ENCODE measurements around the gene PASD1.
"Not testable (repeated sequence)": the region's sequence is repeated elsewhere in the genome, so short reads cannot be mapped to it uniquely, and the experiment has no call there.

The PASD1 gene, protein sequence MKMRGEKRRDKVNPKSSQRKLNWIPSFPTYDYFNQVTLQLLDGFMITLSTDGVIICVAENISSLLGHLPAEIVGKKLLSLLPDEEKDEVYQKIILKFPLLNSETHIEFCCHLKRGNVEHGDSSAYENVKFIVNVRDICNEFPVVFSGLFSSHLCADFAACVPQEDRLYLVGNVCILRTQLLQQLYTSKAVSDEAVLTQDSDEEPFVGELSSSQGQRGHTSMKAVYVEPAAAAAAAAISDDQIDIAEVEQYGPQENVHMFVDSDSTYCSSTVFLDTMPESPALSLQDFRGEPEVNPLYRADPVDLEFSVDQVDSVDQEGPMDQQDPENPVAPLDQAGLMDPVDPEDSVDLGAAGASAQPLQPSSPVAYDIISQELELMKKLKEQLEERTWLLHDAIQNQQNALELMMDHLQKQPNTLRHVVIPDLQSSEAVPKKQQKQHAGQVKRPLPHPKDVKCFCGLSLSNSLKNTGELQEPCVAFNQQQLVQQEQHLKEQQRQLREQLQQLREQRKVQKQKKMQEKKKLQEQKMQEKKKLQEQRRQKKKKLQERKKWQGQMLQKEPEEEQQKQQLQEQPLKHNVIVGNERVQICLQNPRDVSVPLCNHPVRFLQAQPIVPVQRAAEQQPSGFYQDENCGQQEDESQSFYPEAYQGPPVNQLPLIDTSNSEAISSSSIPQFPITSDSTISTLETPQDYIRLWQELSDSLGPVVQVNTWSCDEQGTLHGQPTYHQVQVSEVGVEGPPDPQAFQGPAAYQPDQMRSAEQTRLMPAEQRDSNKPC

DNA sequence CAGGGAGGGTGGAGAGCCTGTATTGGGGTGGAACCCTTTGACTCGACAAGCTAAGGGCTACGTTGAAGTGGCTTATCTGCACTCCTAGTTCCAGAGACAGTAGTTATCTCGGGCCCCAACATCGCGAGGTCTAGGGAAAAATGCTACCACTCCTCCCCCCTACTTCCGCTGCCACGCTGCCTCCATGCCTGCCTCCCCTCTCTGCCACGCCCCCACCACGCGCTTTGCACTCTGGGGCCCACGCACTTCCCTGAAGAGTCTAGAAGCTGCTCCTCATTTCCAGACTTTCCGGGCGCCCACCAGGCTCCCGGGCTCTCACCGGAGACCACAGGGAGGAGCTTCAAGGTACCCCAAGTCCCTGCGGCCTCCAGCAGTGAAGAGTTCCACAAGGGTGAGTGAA, at the start of gene PASD1:
PASD1 (plus strand) TSS at position 227 of the 400 bp plus-strand sequence. CDS start 37,879 bp downstream, outside the sequence.
- no peak for DNase-seq

DNA sequence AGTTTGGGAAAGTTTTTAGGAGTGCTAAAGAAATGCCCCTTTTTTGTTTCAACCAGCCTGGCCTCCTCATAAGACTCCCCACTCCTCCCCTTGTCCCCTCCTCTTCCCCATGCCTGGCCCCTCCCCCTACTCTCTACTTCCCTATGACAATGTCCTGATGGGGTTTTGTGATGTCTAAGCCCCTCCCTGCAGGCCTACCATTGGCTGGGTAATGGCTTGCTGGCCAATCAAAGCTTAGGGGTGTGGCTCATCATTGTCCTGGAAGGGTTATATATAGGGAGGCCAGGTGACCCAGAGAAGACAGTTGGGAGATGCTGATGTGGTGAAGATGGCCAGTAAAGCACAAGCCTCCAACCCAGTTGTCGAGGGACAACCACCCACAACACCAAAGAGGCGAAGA, 48.2 kb upstream of the PASD1 start:
- no peak for DNase-seq

DNA sequence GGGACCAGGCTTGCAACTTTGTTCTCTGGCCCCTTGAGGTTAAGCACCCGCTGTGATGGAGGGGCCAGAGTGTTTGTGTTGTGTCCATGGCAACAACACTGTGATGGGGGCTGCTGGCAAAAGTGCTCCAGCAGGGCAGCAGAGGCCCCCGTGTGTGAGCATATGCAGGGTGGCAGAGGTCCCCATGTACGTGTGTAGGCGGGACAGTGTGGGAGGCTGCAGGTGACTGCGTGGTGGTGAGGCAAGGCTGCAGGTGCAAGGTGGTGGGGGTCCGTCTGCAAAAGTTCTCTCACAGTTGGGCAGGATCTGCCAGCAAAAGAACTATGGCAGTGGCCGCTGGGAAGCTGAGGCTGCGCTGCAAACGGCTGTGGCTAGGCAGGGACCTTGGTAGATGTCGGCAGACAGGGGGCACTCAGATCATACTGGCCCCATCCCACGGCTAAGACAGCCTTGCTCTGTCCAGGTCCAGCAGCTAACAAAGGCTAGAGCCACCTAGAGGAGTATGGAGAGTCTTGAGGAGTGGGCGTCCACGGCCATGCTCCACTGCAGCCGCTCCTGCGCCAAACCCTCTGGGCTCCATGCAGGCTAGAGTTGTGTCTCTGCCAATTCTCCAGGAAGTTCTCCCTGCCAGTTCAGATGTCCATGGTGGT, 46.8 kb upstream of the PASD1 start:
- DNase-seq: no peak

DNA sequence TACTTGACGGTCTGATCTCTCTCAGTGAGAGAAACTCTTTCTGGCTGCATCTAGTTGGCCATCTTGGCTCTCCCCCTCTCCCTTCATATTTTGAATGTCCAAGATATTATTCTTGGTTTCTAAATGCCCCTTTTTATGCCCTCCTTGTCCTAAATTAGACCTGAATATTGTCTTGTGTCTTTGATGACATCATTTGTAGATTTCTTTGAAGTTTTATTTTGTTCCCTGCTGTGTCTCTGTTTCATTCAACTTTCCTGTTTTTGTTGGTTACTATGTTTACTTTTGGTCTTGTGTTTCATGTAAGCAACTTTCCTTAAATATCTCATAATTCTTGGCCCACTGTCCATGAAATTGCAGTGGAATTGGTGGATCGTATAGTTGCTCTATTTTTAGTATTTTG, 46.1 kb upstream of the PASD1 start:
- no peak for DNase-seq

DNA sequence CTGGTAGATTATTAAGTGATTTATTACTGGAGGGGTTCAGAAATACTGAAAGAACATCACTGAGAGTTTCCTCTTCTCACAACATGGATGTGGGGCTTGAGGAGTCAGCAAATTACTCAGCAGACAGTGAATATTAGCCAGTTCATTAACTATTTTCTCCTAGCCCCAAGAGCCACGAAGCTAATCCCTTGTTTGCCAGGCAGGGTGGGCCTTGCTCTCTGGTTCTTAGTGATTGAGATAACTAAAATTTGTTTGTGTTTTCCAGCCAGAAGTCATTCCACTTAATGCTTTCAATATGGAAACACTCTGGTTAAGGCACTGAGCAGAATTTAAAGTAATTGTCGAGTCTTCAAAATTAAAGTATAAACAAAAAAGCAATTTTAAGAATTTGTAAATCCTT, 40.1 kb upstream of the PASD1 start:
- DNase-seq: no peak

DNA sequence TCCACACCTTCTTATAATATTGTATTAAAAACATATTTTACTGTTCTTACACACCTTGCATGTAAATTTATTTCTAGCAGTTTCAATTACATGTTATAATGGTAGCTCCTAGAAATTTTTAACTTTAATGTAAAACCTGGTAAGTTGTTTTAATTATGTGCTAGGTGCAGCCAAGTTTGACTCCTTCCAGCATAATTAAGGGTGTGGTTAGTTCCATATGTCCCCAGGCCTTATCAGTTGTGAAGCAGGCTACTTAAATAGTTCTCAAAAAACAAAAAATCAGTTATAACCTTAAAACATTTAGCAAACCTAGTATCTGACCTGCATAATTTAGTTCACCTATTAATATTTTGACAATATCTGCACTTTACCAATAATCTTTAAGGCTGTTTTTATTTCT, 26.9 kb upstream of the PASD1 start:
- no peak for DNase-seq

DNA sequence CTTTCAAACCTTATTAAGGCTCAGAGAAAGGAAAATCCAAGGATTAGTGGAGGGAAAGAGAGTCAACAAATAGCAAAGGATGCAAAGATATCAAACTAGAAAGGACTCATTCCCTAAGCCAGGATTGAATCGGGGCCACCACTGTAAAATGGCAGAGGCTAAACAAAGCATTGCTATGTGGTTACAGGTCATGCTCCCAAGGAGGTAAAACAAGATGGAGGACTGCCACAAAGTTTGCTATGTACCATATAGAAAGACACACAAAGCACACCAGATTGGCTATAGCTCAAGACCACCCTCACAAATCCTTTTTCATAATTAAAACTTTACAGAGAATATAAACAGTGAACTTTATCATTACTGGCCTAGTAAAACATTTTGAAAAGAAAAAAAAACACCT, 25.9 kb upstream of the PASD1 start:
- DNase-seq: no peak

DNA sequence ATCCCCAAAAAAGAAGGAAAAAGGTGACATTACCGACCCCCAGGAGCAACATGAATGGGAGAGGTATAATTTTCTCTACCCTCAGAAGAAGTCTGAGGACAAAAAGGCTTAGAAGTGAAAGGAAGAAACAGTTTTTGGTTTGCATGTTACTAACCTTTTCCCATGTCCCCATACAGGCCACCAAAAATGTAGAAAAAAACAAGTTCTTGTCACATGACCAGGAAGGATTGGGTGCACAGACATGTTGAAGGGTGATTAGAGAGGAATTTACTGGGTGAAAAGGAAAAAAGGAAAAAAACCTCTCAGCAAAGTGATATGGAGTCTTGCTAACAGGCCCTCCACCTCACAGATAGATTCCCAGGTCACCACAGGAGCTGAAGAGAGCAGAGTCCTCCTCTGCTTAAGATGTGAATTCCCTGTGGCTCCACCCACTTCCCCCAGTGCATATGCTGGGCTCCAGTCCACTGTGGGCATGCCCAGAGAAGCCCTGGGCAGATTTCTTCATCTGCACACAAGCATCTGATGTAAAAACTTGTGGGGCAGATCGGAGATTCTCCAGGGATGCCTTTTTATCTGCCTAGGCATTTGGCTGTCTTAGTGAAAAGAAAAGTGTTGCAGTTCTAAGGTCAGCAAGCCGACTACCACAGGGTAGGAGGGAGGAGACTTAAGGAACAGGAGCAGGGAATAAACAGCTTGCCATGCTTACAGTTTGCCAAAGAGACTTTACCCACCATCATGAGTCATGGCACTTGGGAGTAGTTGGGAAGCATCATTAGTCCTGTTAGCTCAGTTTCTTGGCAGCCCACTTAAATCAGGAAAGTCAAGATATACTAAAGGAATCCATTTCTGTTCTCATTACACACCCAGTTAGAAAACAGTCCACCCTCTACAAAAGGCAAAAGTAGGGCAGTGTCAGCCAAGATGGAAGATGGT, 25.0 kb upstream of the PASD1 start:
- no peak for DNase-seq

DNA sequence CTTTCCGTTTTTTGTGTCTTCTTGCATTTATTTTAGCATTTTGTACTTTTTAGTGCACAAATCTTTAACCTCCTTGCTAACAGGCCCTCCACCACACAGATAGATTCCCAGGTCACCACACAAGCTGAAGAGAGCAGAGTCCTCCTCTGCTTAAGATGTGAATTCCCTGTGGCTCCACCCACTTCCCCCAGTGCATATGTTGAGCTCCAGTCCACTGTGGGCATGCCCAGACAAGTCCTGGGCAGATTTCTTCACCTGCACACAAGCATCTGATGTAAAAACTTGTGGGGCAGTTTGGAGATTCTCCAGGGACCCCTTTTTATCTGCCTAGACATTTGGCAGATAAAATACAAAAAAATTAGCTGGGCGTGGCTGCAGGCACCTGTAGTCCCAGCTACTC, 19.8 kb upstream of the PASD1 start:
- no peak for DNase-seq

DNA sequence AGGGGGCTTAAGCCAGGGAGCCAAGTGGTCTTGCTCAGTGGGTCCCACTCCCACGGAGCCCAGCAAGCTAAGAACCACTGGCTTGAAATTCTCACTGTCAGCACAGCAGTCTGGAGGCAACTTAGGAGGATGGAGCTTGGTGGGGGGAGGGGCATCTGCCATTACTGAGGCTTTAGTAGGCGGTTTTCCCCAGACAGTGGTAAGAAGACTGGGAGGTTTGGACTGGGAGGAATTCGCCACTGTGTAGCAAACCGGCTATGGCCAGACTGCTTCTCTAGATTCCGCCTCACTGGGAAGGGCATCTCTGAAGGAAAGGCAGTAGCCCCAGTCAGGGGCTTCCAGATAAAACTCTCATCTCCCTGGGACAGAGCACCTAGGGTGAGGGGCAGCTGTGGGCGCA, 17.2 kb upstream of the PASD1 start:
- DNase-seq: not testable (repeated sequence)

DNA sequence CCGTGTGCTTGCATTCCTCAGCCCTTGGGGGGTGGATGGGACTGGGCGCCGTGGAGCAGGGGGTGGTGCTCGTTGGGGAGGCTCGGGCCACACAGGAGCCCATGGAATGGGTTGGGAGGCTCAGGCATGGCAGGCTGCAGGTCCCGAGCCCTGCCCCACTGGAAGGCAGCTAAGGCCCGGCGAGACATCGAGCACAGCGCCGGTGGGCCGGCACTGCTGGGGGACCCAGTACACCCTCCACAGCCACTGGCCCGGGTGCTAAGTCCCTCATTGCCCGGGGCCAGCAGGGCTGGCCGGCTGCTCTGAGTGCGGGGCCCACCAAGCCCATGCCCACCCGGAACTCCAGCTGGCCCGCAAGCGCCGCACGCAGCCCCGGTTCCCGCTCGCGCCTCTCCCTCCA, 12.3 kb upstream of the PASD1 start:
- not testable (repeated sequence) for DNase-seq

DNA sequence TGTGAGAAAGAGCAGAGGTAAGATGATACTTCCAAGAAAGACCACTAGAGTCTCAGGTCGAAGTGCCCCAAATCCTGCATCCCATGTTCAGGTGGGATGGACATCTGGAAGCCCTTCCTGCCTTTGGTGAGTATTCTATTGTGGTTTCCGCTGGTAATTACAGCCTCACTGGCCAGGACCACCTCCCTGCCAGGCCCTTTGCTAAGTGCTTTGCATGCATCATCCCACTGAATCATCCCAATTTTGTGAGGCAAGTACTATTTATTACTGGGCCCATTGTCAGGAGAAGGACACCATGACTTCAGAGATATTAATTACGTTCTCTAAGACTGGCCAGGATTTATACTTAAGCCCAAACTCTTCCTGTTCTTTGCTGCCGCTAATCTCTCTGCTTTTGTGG, 10.7 kb upstream of the PASD1 start:
- DNase-seq: no peak

DNA sequence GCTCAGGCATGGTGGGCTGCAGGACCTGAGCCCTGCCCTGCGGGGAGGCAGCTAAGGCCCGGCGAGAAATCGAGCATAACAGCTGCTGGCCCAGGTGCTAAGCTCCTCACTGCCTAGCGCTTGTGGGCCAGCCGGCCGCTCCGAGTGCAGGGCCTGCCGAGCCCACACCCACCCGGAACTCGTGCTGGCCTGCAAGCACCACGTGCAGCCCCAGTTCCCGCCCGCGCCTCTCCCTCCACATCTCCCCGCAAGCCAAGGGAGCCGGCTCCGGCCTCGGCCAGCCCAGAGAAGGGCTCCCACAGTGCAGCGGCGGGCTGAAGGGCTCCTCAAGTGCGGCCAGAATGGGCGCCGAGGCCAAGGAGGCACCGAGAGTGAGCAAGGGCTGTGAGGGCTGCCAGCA, 8.2 kb upstream of the PASD1 start:
- not testable (repeated sequence) for DNase-seq

DNA sequence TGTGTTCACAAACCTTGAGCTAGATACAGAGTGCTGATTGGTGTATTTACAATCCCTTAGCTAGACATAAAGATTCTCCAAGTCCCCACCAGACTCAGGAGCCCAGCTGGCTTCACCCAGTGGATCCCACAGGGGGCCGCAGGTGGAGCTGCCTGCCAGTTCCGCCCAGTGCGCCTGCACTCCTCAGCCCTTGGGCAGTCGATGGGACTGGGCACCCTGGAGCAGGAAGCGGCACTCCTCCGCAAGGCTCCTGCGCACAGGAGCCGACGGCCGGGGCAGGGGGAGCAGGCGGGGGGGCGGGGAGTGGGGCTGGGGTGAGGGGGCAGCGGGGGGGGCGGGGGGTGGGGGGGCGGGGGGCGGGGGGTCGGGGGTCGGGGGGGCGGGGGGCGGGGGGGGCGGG, 990 bp upstream of the PASD1 start:
- not testable (repeated sequence) for DNase-seq

DNA sequence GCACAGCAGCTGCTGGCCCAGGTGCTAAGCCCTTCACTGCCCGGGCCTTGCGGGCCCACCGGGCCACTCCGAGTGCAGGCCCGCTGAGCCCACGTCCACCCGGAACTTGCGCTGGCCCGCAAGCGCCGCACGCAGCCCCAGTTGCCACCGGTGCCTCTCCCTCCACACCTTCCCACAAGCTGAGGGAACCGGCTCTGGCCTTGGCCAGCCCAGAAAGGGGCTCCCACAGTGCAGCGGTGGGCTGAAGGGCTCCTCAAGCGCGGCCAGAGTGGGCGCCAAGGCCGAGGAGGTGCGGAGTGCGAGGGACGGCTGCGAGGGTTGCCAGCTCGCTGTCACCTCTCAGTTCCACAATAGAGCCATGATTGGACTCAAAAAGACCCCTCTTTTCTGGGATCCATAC, 472 bp upstream of the PASD1 start:
- not testable (repeated sequence) for DNase-seq

DNA sequence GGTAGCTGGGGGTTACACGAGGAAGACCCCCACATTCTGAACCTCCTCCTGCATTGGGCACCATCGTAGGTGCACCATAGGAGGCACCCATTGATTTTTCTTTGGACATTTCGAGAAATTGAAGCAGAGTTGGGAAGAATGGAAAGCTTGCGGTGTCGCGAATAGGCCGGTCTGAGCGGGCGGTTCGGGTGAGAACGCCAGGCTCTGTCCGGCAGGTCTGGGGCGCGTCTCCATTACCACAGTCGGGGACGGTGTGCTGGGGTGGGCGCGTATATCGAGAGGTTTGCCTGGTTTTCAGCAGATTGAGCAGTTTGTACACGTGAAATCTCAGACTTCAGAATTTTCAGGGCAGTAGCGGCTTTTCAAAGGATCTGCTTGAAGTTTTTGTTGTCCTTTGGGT, 560 bp downstream of the PASD1 start:
- DNase-seq: no peak

DNA sequence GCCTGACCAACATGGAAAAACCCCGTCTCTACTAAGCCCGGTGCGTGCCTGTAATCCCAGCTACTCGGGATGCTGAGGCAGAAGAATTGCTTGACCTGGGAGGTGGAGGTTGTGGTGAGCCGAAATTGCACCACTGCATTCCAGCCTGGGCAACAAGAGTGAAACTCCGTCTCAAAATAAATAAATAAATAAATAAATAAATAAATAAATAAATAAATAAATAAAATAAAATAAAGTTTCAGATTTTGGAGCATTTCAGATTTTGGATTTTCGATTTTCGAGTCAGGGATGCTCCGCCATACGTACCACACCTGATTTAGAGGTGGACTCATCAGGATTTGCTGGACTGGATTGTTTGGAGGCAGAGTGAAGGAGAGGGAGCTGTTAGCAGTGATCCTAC, 3.4 kb downstream of the PASD1 start:
- DNase-seq: not testable (repeated sequence)

DNA sequence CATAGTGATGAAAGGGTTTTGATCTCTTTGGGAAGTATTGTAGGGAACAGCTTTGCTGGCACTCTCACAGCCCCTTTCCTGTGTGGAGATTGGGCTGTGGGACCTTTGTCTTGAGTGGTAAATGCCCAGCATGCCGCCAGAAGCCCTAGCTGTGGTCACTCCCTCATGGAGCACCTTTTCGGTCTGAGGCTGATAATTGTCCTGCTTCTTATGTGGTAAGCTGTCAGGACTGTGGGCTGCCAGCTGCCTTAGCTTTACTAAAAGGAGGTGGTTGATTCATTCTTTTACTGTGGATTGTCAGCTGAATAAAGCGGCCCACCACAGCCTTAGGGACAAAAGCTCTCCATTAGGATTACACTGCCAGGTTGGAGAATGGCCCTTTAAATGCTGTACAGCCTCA, 7.1 kb downstream of the PASD1 start:
- DNase-seq: no peak

DNA sequence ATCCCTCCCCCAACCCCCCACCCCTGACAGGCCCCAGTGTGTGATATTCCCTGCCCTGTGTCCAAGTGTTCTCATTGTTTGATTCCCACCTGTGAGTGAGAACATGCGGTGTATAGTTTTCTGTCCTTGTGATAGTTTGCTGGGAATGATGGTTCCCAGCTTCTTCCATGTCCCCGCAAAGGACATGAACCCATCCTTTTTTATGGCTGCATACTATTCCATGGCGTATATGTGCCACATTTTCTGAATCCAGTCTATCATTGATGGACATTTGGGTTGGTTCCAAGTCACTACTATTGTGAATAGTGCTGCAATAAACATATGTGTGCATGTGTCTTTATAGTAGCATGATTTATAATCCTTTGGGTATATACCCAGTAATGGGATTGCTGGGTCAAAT, 29.9 kb downstream of the PASD1 start:
- not testable (repeated sequence) for DNase-seq

DNA sequence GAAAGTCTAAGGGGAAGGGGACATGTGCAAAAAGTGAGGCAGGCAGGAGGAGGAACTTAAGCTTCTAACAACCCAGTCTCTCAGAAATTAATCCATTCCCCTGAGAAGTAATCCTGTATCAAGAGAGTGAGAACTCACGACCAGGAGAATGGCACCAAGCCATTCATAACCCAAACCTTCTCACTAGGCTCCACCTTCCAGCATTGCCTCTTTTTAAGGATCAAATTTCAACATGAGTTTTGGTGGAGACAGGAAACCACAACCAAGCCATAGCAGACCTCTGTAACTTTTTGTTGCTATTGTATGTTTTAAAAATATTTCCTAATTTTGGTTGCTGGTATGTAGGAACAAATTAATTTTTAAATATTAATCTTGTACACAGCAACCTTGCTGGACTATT, 32.8 kb downstream of the PASD1 start:
- DNase-seq: no peak

DNA sequence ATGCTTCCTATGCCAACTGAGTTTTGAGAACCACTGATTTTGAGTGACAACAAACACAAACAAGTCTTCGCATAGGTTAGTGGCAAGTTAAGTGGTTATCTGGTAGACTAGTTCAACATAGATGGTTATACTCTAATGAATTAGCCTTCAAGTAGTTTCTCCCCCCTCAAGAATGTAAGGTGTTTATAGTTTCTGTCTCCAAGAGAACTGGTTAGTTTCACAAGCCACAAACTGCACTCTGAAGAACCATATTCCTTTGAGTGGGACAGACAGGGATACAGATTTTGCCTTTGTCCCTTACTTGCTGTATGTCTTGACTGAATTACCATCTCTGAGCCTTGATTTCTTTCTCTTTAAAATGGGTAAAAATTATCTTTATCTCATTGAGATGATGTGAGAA, 41.5 kb downstream of the PASD1 start:
- no peak for DNase-seq

DNA sequence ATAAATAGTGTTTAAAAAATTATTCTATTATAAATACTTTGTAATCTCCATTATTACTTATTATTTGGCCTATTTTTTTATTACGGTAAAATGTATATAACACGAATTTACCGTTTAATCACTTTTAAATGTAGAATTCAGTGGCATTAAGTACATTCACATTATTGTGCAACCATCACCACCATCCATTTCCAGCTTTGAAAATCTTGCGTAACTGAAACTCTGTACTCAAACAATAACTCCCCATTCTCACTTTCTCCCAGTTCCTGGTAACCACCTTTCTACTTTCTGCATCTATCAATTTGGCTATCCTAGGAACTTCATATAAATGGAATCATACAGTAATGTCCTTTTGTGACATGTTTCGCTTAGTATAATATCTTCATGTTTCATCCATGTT, 45.7 kb downstream of the PASD1 start:
- DNase-seq: no peak

DNA sequence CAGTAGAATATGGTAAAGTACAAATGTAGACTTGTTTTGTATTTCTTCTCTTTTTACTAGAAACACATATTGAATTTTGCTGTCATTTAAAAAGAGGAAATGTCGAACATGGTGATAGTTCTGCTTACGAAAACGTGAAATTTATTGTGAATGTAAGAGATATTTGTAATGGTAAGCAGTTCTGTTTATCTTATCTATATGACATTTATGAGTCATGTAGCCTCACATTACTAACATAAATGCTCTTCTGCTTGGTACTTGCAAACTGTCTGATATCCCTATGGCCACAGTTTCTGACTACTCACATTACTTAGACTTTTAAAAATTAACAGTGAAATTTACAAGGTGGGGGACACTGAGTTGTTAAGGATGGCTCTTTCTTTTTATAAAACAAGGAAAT, 57.9 kb downstream of the PASD1 start:
- DNase-seq: no peak

Data from activated effector memory CD4-positive, alpha-beta T cell treated with anti-CD3 and anti-CD28 coated beads, Interleukin-2, amount 50 U/mL, for 16 hours (primary cell).